ENCODE data around the gene PPP1CC. TPM values are rescaled to one million over a fixed set of nuclear protein-coding genes. Genes with fewer than 3 reads are reported as not detected.
"Not testable (repeated sequence)": the region's sequence is repeated elsewhere in the genome, so short reads cannot be mapped to it uniquely, and the experiment has no call there.

PPP1CC gene
- total RNA-seq, 1 experiment from 2014 or later = 213 TPM

GRCh38 chr12:110768960-110769359 is 26.3 kb upstream of the PPP1CC start:
- BruUV-seq (replicated peaks) = no TSS peak
- CTCF ChIA-PET = interaction anchor here (1.6 kb wide), 1 partner anchor 24 kb away, joined by 4 read pairs; no protein-coding TSS in a partner anchor

GRCh38 chr12:110767863-110768262 is 25.2 kb upstream of the PPP1CC start:
- Mint-ChIP-seq H3K27me3 (ENCODE audit: unreplicated experiment) (peaks cover 16% of the 10 kb centered on the region), H3K27ac (ENCODE audit: unreplicated experiment) (no peak overlapping the region), H3K9me3 (ENCODE audit: low read depth, unreplicated experiment) (peaks cover 3% of the 10 kb centered on the region), H3K4me3 (ENCODE audit: low read depth, unreplicated experiment) (no peak overlapping the region), H3K36me3 (ENCODE audit: insufficient read depth, unreplicated experiment) (no peaks in the 10 kb centered on the region), H3K4me1 (ENCODE audit: low read depth, unreplicated experiment) (no peaks in the 10 kb centered on the region)
- no peak for TF ChIP-seq CTCF (IDR thresholded peaks at IDR 0.05; ENCODE audit: unreplicated experiment)
- BruUV-seq (replicated peaks) = no TSS peak
- CTCF ChIA-PET = interaction anchor here (0.7 to 1.6 kb wide), 2 partner anchors 23 to 236 kb away, joined by 4 read pairs; no protein-coding TSS in a partner anchor
- intact Hi-C loops (cut with micrococcal nuclease; ENCODE audit: unreplicated experiment) = no loop called here
- DNase-seq = no peak

More at GRCh38 chr12:110768960-110769359, 26.3 kb upstream of the PPP1CC start:
- no peak overlapping the region for H3K4me3 Mint-ChIP-seq (ENCODE audit: low read depth, unreplicated experiment)
- intact Hi-C loops (cut with micrococcal nuclease; ENCODE audit: unreplicated experiment) = no loop called here
- TF ChIP-seq CTCF (IDR thresholded peaks at IDR 0.05; ENCODE audit: unreplicated experiment) = no peak
- H3K9me3 Mint-ChIP-seq (ENCODE audit: low read depth, unreplicated experiment) = peaks cover 3% of the 10 kb centered on the region
- H3K27me3 Mint-ChIP-seq (ENCODE audit: unreplicated experiment) = peaks cover 16% of the 10 kb centered on the region
- DNase-seq = no peak
- H3K36me3 Mint-ChIP-seq (ENCODE audit: insufficient read depth, unreplicated experiment) = no peaks in the 10 kb centered on the region
- no peaks in the 10 kb centered on the region for H3K4me1 Mint-ChIP-seq (ENCODE audit: low read depth, unreplicated experiment)
- no peak overlapping the region for H3K27ac Mint-ChIP-seq (ENCODE audit: unreplicated experiment)

GRCh38 chr12:110766311-110767154 is 23.8 kb upstream of the PPP1CC start:
- CTCF ChIA-PET = interaction anchor here (0.6 kb wide), 1 partner anchor 61 kb away, joined by 3 read pairs; no protein-coding TSS in a partner anchor
- BruUV-seq (replicated peaks) = no TSS peak
- no peak for TF ChIP-seq CTCF (IDR thresholded peaks at IDR 0.05; ENCODE audit: unreplicated experiment)
- Mint-ChIP-seq H3K4me1 (ENCODE audit: low read depth, unreplicated experiment) (no peaks in the 10 kb centered on the region), H3K4me3 (ENCODE audit: low read depth, unreplicated experiment) (no peak overlapping the region), H3K27ac (ENCODE audit: unreplicated experiment) (no peak overlapping the region), H3K36me3 (ENCODE audit: insufficient read depth, unreplicated experiment) (no peaks in the 10 kb centered on the region), H3K27me3 (ENCODE audit: unreplicated experiment) (peaks cover 16% of the 10 kb centered on the region), H3K9me3 (ENCODE audit: low read depth, unreplicated experiment) (peaks cover 3% of the 10 kb centered on the region)
- DNase-seq = no peak
- intact Hi-C loops (cut with micrococcal nuclease; ENCODE audit: unreplicated experiment) = no loop called here

- H3K36me3 Mint-ChIP-seq (ENCODE audit: insufficient read depth, unreplicated experiment); H3K9me3 Mint-ChIP-seq (ENCODE audit: low read depth, unreplicated experiment); H3K4me1 Mint-ChIP-seq (ENCODE audit: low read depth, unreplicated experiment); CTCF ChIA-PET; H3K27ac Mint-ChIP-seq (ENCODE audit: unreplicated experiment); DNase-seq; intact Hi-C loops (cut with micrococcal nuclease; ENCODE audit: unreplicated experiment); H3K4me3 Mint-ChIP-seq (ENCODE audit: low read depth, unreplicated experiment); BruUV-seq (replicated peaks): not testable (repeated sequence)
- H3K27me3 Mint-ChIP-seq (ENCODE audit: unreplicated experiment) = peaks cover 16% of the 10 kb centered on the region
Observed at GRCh38 chr12:110765572-110765971, 22.9 kb upstream of the PPP1CC start.

GRCh38 chr12:110765111-110765510 is 22.4 kb upstream of the PPP1CC start:
- CTCF ChIA-PET = no interaction called here
- BruUV-seq (replicated peaks) = no TSS peak

More at GRCh38 chr12:110765111-110765510, 22.4 kb upstream of the PPP1CC start:
- intact Hi-C loops (cut with micrococcal nuclease; ENCODE audit: unreplicated experiment) = no loop called here
- Mint-ChIP-seq H3K4me1 (ENCODE audit: low read depth, unreplicated experiment) (peaks cover 4% of the 10 kb centered on the region), H3K4me3 (ENCODE audit: low read depth, unreplicated experiment) (no peak overlapping the region), H3K27me3 (ENCODE audit: unreplicated experiment) (peaks cover 16% of the 10 kb centered on the region), H3K36me3 (ENCODE audit: insufficient read depth, unreplicated experiment) (no peaks in the 10 kb centered on the region), H3K27ac (ENCODE audit: unreplicated experiment) (no peak overlapping the region), H3K9me3 (ENCODE audit: low read depth, unreplicated experiment) (no peaks in the 10 kb centered on the region)
- no peak for DNase-seq
- no peak for TF ChIP-seq CTCF (IDR thresholded peaks at IDR 0.05; ENCODE audit: unreplicated experiment)

Measured in Calu3 (cell line).